GM12878 (cell line): ENCODE data around the gene MAST2. TPM values are rescaled to one million over a fixed set of nuclear protein-coding genes. Genes with fewer than 3 reads are reported as not detected.

Experiments
- ATAC-seq: fragments of 200-7000 bp; cut with Tn5 transposase; 3 replicates; pipeline ENCODE4 v1.9.1; 2020; ENCODE audit warnings: mild to moderate bottlenecking, moderate library complexity
- BruUV-seq: library from RNA; stranded (reverse); fragments of 400-500 nt; replicated peaks from 2 replicates; lab custom pipeline; 2021; lab: Mats Ljungman, UMichigan
- CTCF ChIA-PET: fragments of 300-600 bp; sonication (Branson Sonifier 250); formaldehyde crosslinking; extraction: SDS; loops from one replicate; lab custom pipeline; 2021; ENCODE audit warnings: inconsistent platforms; lab: Yijun Ruan, JAX
- POLR2A ChIA-PET: fragments of 350-600 bp; formaldehyde crosslinking; extraction: SDS; loops from one replicate; lab custom pipeline; 2021; ENCODE audit warnings: inconsistent platforms; lab: Charles Lee
- RAD21 ChIA-PET: fragments of 300-600 bp; sonication (Branson Sonifier 250); formaldehyde crosslinking; loops from one replicate; lab custom pipeline; 2023; ENCODE audit warnings: antibody characterized with exemption; ENCODE audit not compliant: unreplicated experiment; lab: Charles Lee
- SMC1A ChIA-PET: fragments of 300-600 bp; sonication (Branson Sonifier 250); formaldehyde crosslinking; loops from one replicate; lab custom pipeline; 2023; ENCODE audit not compliant: unreplicated experiment, uncharacterized antibody; lab: Charles Lee
- DNase-seq: peaks from one replicate; pipeline ENCODE4 v3.0.0-alpha.2; 2011; ENCODE audit warnings: low read depth, low spot score
- FAIRE-seq: peaks from 3 replicates; lab custom pipeline; 2011; peaks lifted over from hg19 to GRCh38; lab: Jason Lieb, UNC
- H2AFZ ChIP-seq: 2 replicates; pipeline ENCODE4 v1.6.0; 2011; ENCODE audit warnings: low read depth, low read length, control low read depth; ENCODE audit not compliant: control insufficient read depth
- H3K27ac ChIP-seq: 2 replicates; pipeline ENCODE4 v1.5.1; 2011; ENCODE audit warnings: control low read depth; ENCODE audit not compliant: control insufficient read depth, insufficient read depth
- H3K27me3 ChIP-seq, 2 experiments: replicated peaks in 1 of 2; 2 replicates each; pipeline versions ENCODE4 v1.6.0 to v1.6.1; 2011; ENCODE audit warnings: low read length in 1 of 2; ENCODE audit not compliant: control insufficient read depth in 2 of 2, insufficient read depth in 2 of 2
- H3K36me3 ChIP-seq, 2 experiments: 2 replicates each; pipeline ENCODE4 v1.5.1; 2011; ENCODE audit warnings: low read length in 1 of 2; ENCODE audit not compliant: control insufficient read depth in 2 of 2, insufficient read depth in 2 of 2
- H3K4me1 ChIP-seq: 2 replicates; pipeline ENCODE4 v1.6.1; 2011; ENCODE audit warnings: mild to moderate bottlenecking, low read length, moderate library complexity, mixed read lengths; ENCODE audit not compliant: control insufficient read depth, insufficient read depth
- H3K4me2 ChIP-seq: 2 replicates; pipeline ENCODE4 v1.6.0; 2011; ENCODE audit warnings: control low read depth; ENCODE audit not compliant: control insufficient read depth, insufficient read depth
- H3K4me3 ChIP-seq: fragments of 200-600 bp; sonication (generic); 2 replicates; pipeline ENCODE4 v1.5.1; 2016
- H3K79me2 ChIP-seq: 2 replicates; pipeline ENCODE4 v1.6.0; 2011; ENCODE audit warnings: low read length; ENCODE audit not compliant: control insufficient read depth, insufficient read depth
- H3K9ac ChIP-seq: 2 replicates; pipeline ENCODE4 v1.8.0; 2011; ENCODE audit warnings: low read length, control low read depth, mixed read lengths; ENCODE audit not compliant: control insufficient read depth, insufficient read depth
- H3K9me3 ChIP-seq: replicated peaks from 3 replicates; pipeline ENCODE4 v1.5.1; 2011; ENCODE audit warnings: mild to moderate bottlenecking, low read length; ENCODE audit not compliant: control insufficient read depth, insufficient read depth
- H4K20me1 ChIP-seq: 2 replicates; pipeline ENCODE4 v1.6.0; 2011; ENCODE audit not compliant: control insufficient read depth, insufficient read depth
- BACH1 ChIP-seq: fragments of 450-650 bp; IDR thresholded peaks from 2 replicates; pipeline ENCODE4 v1.6.1; 2017; ENCODE audit warnings: mild to moderate bottlenecking, borderline replicate concordance
- BCL3 ChIP-seq: IDR thresholded peaks from 2 replicates; pipeline ENCODE4 v1.6.1; 2011; ENCODE audit warnings: borderline replicate concordance, low read depth, mild to moderate bottlenecking, moderate library complexity, low read length; ENCODE audit not compliant: insufficient read depth, poor library complexity, severe bottlenecking
- CBX3 ChIP-seq: fragments of 200-600 bp; sonication (generic); IDR thresholded peaks from 2 replicates; pipeline ENCODE4 v1.6.1; 2016; ENCODE audit warnings: low read depth, borderline replicate concordance
- CREM ChIP-seq: IDR thresholded peaks from 2 replicates; pipeline ENCODE4 v1.6.1; 2014; ENCODE audit warnings: antibody characterized with exemption, low read depth
- FOXK2 ChIP-seq: fragments of 450-650 bp; IDR thresholded peaks from 2 replicates; pipeline ENCODE4 v1.6.1; 2017; ENCODE audit warnings: mild to moderate bottlenecking, moderate library complexity
- GATAD2B ChIP-seq: fragments of 450-650 bp; conservative IDR thresholded peaks from 2 replicates; pipeline ENCODE4 v1.6.1; 2017; ENCODE audit warnings: low read depth, mild to moderate bottlenecking, moderate library complexity
- NBN ChIP-seq: fragments of 450-650 bp; IDR thresholded peaks from 2 replicates; pipeline ENCODE4 v1.6.1; 2016
- NFIC ChIP-seq: IDR thresholded peaks from 2 replicates; pipeline ENCODE4 v1.6.1; 2012; ENCODE audit warnings: low read depth, mild to moderate bottlenecking, inconsistent platforms, low read length, moderate library complexity
- NFYA ChIP-seq: IDR thresholded peaks from 2 replicates; pipeline ENCODE4 v1.6.1; 2011; ENCODE audit warnings: low read depth, mild to moderate bottlenecking, low read length, improper control_type of control experiment, borderline replicate concordance
- RB1 ChIP-seq: fragments of 450-650 bp; formaldehyde crosslinking; IDR thresholded peaks from 2 replicates; pipeline ENCODE4 v1.6.1; 2017; ENCODE audit warnings: mild to moderate bottlenecking, borderline replicate concordance
- RELB ChIP-seq: fragments of 450-650 bp; IDR thresholded peaks from 2 replicates; pipeline ENCODE4 v1.6.1; 2017; ENCODE audit warnings: low read depth, mild to moderate bottlenecking, moderate library complexity
- REST ChIP-seq: IDR thresholded peaks from 2 replicates; pipeline ENCODE4 v1.6.1; 2012; ENCODE audit warnings: mild to moderate bottlenecking, low read depth, low read length
- RFX5 ChIP-seq: IDR thresholded peaks from 2 replicates; pipeline ENCODE4 v1.6.1; 2011; ENCODE audit warnings: low read depth, low read length, improper control_type of control experiment
- SKIL ChIP-seq: fragments of 450-650 bp; IDR thresholded peaks from 2 replicates; pipeline ENCODE4 v1.6.1; 2017; ENCODE audit warnings: mild to moderate bottlenecking, low read depth, inconsistent platforms; ENCODE audit not compliant: poor library complexity, severe bottlenecking
- SREBF2 ChIP-seq: IDR thresholded peaks from 2 replicates; pipeline ENCODE4 v1.6.1; 2012; ENCODE audit warnings: mild to moderate bottlenecking, low read length
- SUZ12 ChIP-seq: fragments of 200-600 bp; sonication (generic); IDR thresholded peaks from one replicate; pipeline ENCODE4 v1.6.1; 2018; ENCODE audit warnings: antibody characterized with exemption, mild to moderate bottlenecking; ENCODE audit not compliant: unreplicated experiment
- ZNF217 ChIP-seq: fragments of 450-650 bp; IDR thresholded peaks from 2 replicates; pipeline ENCODE4 v1.6.1; 2017; ENCODE audit warnings: antibody characterized with exemption, mild to moderate bottlenecking
- ZSCAN29 ChIP-seq: fragments of 450-650 bp; IDR thresholded peaks from 2 replicates; pipeline ENCODE4 v1.6.1; 2017; ENCODE audit warnings: mild to moderate bottlenecking, moderate library complexity
- WGBS: methylation state at CpG from one replicate; pipeline ENCODE4 v1.1.6; 2016; ENCODE audit warnings: low lambda C conversion rate; ENCODE audit not compliant: insufficient replicate concordance, insufficient coverage; ENCODE audit errors: missing lambda C conversion rate; 5-methylcytosine and 5-hydroxymethylcytosine counted together
- in situ Hi-C: fragments of 300-500 bp; cut with MboI; formaldehyde crosslinking; loops from 9 replicates; pipeline ENCODE4 v1.14.3; 2018; ENCODE audit warnings: mixed read lengths
- intact Hi-C: fragments of 100-400 bp; cut with micrococcal nuclease; formaldehyde crosslinking; loops from one replicate; pipeline ENCODE4 v1.14.2; 2022; ENCODE audit not compliant: unreplicated experiment
- polyA plus RNA-seq, 11 experiments: library from polyadenylated mRNA; depleted of rRNA in 4 of 11; unstranded in 6 of 11; stranded (reverse) in 5 of 11; fragments of >200 nt; fragmentation: Nextera tagmentation in 4 of 11; fragmentation: Illumina TruSeq in 1 of 11; extraction: Ambion mirVana in 4 of 11; extraction: Trizol in 1 of 11; gene quantifications; 1 replicate in 1 of 11; 2 replicates in 10 of 11; pipeline versions ENCODE4 v1.2.1 to v1.2.3, GENCODE V29; 2011 to 2016; ENCODE audit warnings: inconsistent platforms in 2 of 11, missing spikeins in 2 of 11, low read depth in 1 of 11
- total RNA-seq, 4 experiments: library from RNA; depleted of rRNA in 3 of 4; stranded (reverse); fragments of >200 nt in 3 of 4; fragmentation: Illumina TruSeq in 1 of 4; extraction: Trizol in 1 of 4; gene quantifications; 2 replicates each; pipeline versions ENCODE4 v1.2.1 to v1.2.3, GENCODE V29; 2013 to 2021

Gene MAST2
- total and polyA plus RNA-seq, 10 of the 15 experiments (the other 5 are each of a cell fraction or from before 2014, with no cell fraction given), result 1.0 to 28.7 (median 13.8) TPM

- no peak overlapping the region for H3K27ac ChIP-seq
- BruUV-seq, result no TSS peak
- H3K4me3 ChIP-seq, result no peak overlapping the region
- H3K36me3 ChIP-seq, result no peaks in the 10 kb centered on the region; a peak in 2 of 4 replicates
- in situ Hi-C loops (no loop called here), intact Hi-C loops (no loop called here)
- no peak overlapping the region for H3K9ac ChIP-seq
- SMC1A ChIA-PET, result no interaction called here
- no peaks in the 10 kb centered on the region for H3K27me3 ChIP-seq
- RAD21 ChIA-PET, result interaction anchor here (0.5 kb wide), 1 partner anchor 142 kb away, joined by 5 read pairs; no protein-coding TSS in a partner anchor
- WGBS, result 98% methylated on average over 7 of the region's 7 CpGs
- no peak overlapping the region for H2AFZ ChIP-seq
- ATAC-seq, result no peak
- no peaks in the 10 kb centered on the region for H3K4me1 ChIP-seq
- CTCF ChIA-PET, result interaction anchor here (1.4 kb wide), 1 partner anchor 13 kb away, joined by 4 read pairs; no protein-coding TSS in a partner anchor
- TF ChIP-seq RELB, result no peak
- no peak for TF ChIP-seq RFX5
- no peak for TF ChIP-seq GATAD2B
- no peak for TF ChIP-seq NBN
- no peak for TF ChIP-seq ZSCAN29
- TF ChIP-seq CREM, result no peak
- no peak for TF ChIP-seq FOXK2
- TF ChIP-seq BCL3, result no peak
- TF ChIP-seq SUZ12, result no peak
- no peak for TF ChIP-seq SREBF2
- TF ChIP-seq CBX3, result no peak
- TF ChIP-seq REST, result no peak
- no peak for TF ChIP-seq SKIL
- TF ChIP-seq NFIC, result no peak
- TF ChIP-seq BACH1, result no peak
- no peak for TF ChIP-seq NFYA
- TF ChIP-seq RB1, result no peak
- no peak for TF ChIP-seq ZNF217
- no peaks in the 10 kb centered on the region for H3K9me3 ChIP-seq
- no peak for FAIRE-seq
- DNase-seq, result no peak
- H4K20me1 ChIP-seq, result no peaks in the 10 kb centered on the region
- H3K79me2 ChIP-seq, result no peaks in the 10 kb centered on the region
- no peak overlapping the region for H3K4me2 ChIP-seq
- POLR2A ChIA-PET, result no interaction called here
Observed at GRCh38 chr1:46019348-46019747, 215.9 kb downstream of the MAST2 start.
